HepG2 (cell line): ENCODE data around the gene PCGF2. TPM values are rescaled to one million over a fixed set of nuclear protein-coding genes. Genes with fewer than 3 reads are reported as not detected.

ENCODE experiments used
- AHR ChIP-seq: IDR thresholded peaks from 2 replicates; pipeline ENCODE4 v1.6.1; 2018; ENCODE audit warnings: missing genetic modification reagents, missing compliant biosample characterization
- ARHGAP35 ChIP-seq: sonication (generic); formaldehyde crosslinking; IDR thresholded peaks from 2 replicates; pipeline ENCODE4 v1.9.0; 2022; ENCODE audit warnings: mild to moderate bottlenecking, inconsistent platforms, moderate library complexity, missing genetic modification reagents, borderline replicate concordance
- EEA1 ChIP-seq: sonication (generic); formaldehyde crosslinking; IDR thresholded peaks from 2 replicates; pipeline ENCODE4 v1.5.1; 2020; ENCODE audit warnings: mild to moderate bottlenecking, missing genetic modification reagents, borderline replicate concordance
- EED ChIP-seq: sonication (generic); formaldehyde crosslinking; IDR thresholded peaks from 2 replicates; pipeline ENCODE4 v1.5.0; 2020; ENCODE audit warnings: mild to moderate bottlenecking, missing genetic modification reagents
- GPN1 ChIP-seq: sonication (generic); formaldehyde crosslinking; IDR thresholded peaks from 2 replicates; pipeline ENCODE4 v1.5.1; 2020; ENCODE audit warnings: missing genetic modification reagents, borderline replicate concordance
- HNRNPUL1 ChIP-seq: fragments of 200-400 bp; formaldehyde crosslinking; IDR thresholded peaks from 2 replicates; pipeline ENCODE4 v1.6.1; 2017; ENCODE audit warnings: low read depth, mild to moderate bottlenecking, low read length, moderate library complexity
- KDM5B ChIP-seq: sonication (generic); formaldehyde crosslinking; IDR thresholded peaks from 2 replicates; pipeline ENCODE4 v1.4.0; 2020; ENCODE audit warnings: missing genetic modification reagents, mild to moderate bottlenecking, borderline replicate concordance
- PBX2 ChIP-seq: IDR thresholded peaks from 2 replicates; pipeline ENCODE4 v1.6.1; 2016; ENCODE audit warnings: control low read depth
- PITX1 ChIP-seq: sonication (generic); formaldehyde crosslinking; IDR thresholded peaks from 2 replicates; pipeline ENCODE4 v1.5.1; 2020; ENCODE audit warnings: mild to moderate bottlenecking, missing genetic modification reagents
- SAP130 ChIP-seq: IDR thresholded peaks from 2 replicates; pipeline ENCODE4 v1.6.1; 2016; ENCODE audit warnings: low read depth
- TBX3 ChIP-seq: fragments of 450-650 bp; IDR thresholded peaks from 2 replicates; pipeline ENCODE4 v1.6.1; 2017; ENCODE audit warnings: antibody characterized with exemption, mild to moderate bottlenecking, inconsistent platforms, borderline replicate concordance
- TGIF2 ChIP-seq: IDR thresholded peaks from 2 replicates; pipeline ENCODE4 v1.6.1; 2016; ENCODE audit warnings: control low read depth, missing compliant biosample characterization
- ZBTB3 ChIP-seq: sonication (generic); formaldehyde crosslinking; IDR thresholded peaks from 2 replicates; pipeline ENCODE4 v1.4.0; 2020; ENCODE audit warnings: low read depth, mild to moderate bottlenecking, moderate library complexity, missing genetic modification reagents, borderline replicate concordance
- ZBTB49 ChIP-seq: sonication (generic); formaldehyde crosslinking; IDR thresholded peaks from 2 replicates; pipeline ENCODE4 v1.4.0; 2020; ENCODE audit warnings: missing genetic modification reagents, borderline replicate concordance
- ZNF20 ChIP-seq: sonication (generic); formaldehyde crosslinking; IDR thresholded peaks from 2 replicates; pipeline ENCODE4 v1.4.0; 2020; ENCODE audit warnings: mild to moderate bottlenecking, moderate library complexity, missing genetic modification reagents
- ZNF879 ChIP-seq: sonication (generic); formaldehyde crosslinking; IDR thresholded peaks from 2 replicates; pipeline ENCODE4 v1.8.1; 2023; ENCODE audit warnings: missing genetic modification reagents
- polyA plus RNA-seq, 8 experiments: library from polyadenylated mRNA; depleted of rRNA in 3 of 8; stranded (reverse) in 7 of 8; unstranded in 1 of 8; fragments of >200 nt; fragmentation: Illumina TruSeq in 4 of 8; extraction: Trizol in 4 of 8; gene quantifications; 2 replicates each; pipeline versions ENCODE4 v1.2.1 to v1.2.3, GENCODE V29; 2011 to 2016; ENCODE audit warnings: low read depth in 4 of 8, missing spikeins in 1 of 8, mixed read lengths in 1 of 8; ENCODE audit not compliant: insufficient read depth in 1 of 8
- total RNA-seq, 5 experiments: library from RNA; depleted of rRNA; stranded (reverse); fragments of >200 nt; fragmentation: Illumina TruSeq; extraction: Trizol; gene quantifications; 2 replicates each; pipeline ENCODE4 v1.2.3, GENCODE V29; 2016; ENCODE audit warnings: low read depth in 1 of 5
- TF ChIP-seq, protein P1 (sequence below): sonication (generic); formaldehyde crosslinking; IDR thresholded peaks from 2 replicates; pipeline ENCODE4 v1.9.0; 2021; ENCODE audit warnings: missing genetic modification reagents, borderline replicate concordance
- TF ChIP-seq, protein P2 (sequence below): sonication (generic); formaldehyde crosslinking; IDR thresholded peaks from 2 replicates; pipeline ENCODE4 v1.8.1; 2023; ENCODE audit warnings: mild to moderate bottlenecking, missing genetic modification reagents, borderline replicate concordance
- TF ChIP-seq, protein P3 (sequence below): conservative IDR thresholded peaks from 2 replicates; pipeline ENCODE4 v1.6.1; 2018; ENCODE audit warnings: missing genetic modification reagents

The PCGF2 gene
- total and polyA plus RNA-seq, 2 of the 13 experiments (the other 11 are each of a cell fraction or from before 2014, with no cell fraction given): 11.6 to 29.4 TPM

DNA sequence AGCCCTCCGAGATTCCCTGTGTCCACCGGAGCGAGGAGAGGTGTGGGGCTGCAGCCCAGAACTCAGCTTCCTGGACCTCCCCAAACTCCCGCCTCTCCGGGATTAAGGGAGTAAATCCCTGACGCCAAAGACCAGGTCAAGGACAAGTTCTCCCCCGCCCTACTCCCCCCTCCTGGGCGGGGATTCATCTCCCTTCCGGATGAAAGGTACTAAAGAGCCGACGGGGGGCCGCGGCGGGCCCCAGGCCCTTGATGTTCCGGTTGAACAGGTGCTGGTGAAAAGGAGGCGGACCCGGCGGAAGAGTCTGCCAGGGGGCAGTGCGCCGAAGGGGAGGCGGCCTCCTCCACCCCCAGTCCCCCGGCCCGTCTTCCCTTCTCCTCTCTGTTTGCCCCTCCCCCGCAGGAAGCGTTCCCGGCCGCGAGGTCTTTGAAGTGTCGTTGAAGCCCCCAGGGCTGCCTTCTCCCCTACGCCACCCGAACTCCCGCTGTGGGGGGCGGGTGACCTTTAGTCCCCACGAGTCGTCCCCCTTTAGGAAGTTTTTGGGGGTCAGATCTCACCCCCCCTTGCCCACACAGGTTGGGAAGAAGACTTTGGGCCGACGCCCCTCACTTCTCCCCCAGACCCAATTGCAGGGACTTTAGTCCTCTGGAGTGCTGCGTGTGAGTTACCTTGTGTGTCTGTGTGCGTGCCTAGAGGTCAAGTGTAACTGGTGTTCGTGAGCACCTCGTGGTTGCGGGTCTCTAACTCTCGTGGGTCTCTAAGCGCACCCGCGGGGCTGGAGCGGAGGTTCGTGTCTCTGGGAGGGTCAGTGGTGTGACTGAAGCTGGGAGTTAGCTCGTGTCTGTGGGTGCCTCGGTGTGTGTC, 44.2 kb downstream of the PCGF2 start (continued):
- 0 out of 2 replicates have a peak, but pooled peaks have one; percentile 24 for TF ChIP-seq ZBTB49
- TF ChIP-seq HNRNPUL1: no peak
- peak; percentile 95 for TF ChIP-seq TBX3
- peak; percentile 99 for TF ChIP-seq SAP130 (CRISPR knock-in tag)
- TF ChIP-seq EED: no peak
- peak; percentile 81; the same call in 1 of the 2 replicates for TF ChIP-seq EEA1
- no peak for TF ChIP-seq GPN1 (CRISPR knock-in tag)
- TF ChIP-seq PBX2 (CRISPR knock-in tag): no peak; the same call in 1 of the 2 replicates
- no peak; the same call in 1 of the 2 replicates for TF ChIP-seq AHR (CRISPR knock-in tag)
- no peak; the same call in 1 of the 2 replicates for TF ChIP-seq ARHGAP35 (CRISPR knock-in tag)
- peak; percentile 76; the same call in 1 of the 2 replicates for TF ChIP-seq ZNF20 (CRISPR knock-in tag)
- TF ChIP-seq, protein P1, sequence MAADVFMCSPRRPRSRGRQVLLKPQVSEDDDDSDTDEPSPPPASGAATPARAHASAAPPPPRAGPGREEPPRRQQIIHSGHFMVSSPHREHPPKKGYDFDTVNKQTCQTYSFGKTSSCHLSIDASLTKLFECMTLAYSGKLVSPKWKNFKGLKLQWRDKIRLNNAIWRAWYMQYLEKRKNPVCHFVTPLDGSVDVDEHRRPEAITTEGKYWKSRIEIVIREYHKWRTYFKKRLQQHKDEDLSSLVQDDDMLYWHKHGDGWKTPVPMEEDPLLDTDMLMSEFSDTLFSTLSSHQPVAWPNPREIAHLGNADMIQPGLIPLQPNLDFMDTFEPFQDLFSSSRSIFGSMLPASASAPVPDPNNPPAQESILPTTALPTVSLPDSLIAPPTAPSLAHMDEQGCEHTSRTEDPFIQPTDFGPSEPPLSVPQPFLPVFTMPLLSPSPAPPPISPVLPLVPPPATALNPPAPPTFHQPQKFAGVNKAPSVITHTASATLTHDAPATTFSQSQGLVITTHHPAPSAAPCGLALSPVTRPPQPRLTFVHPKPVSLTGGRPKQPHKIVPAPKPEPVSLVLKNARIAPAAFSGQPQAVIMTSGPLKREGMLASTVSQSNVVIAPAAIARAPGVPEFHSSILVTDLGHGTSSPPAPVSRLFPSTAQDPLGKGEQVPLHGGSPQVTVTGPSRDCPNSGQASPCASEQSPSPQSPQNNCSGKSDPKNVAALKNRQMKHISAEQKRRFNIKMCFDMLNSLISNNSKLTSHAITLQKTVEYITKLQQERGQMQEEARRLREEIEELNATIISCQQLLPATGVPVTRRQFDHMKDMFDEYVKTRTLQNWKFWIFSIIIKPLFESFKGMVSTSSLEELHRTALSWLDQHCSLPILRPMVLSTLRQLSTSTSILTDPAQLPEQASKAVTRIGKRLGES: no peak
- TF ChIP-seq, protein P2, sequence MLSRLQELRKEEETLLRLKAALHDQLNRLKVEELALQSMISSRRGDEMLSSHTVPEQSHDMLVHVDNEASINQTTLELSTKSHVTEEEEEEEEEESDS: peak; percentile 78; the same call in 1 of the 2 replicates
- peak; percentile 82; the same call in 1 of the 2 replicates for TF ChIP-seq TGIF2 (CRISPR knock-in tag)
- peak; percentile 89 for TF ChIP-seq KDM5B (CRISPR knock-in tag)
- TF ChIP-seq ZBTB3 (CRISPR knock-in tag): peak; percentile 95
- TF ChIP-seq, protein P3, sequence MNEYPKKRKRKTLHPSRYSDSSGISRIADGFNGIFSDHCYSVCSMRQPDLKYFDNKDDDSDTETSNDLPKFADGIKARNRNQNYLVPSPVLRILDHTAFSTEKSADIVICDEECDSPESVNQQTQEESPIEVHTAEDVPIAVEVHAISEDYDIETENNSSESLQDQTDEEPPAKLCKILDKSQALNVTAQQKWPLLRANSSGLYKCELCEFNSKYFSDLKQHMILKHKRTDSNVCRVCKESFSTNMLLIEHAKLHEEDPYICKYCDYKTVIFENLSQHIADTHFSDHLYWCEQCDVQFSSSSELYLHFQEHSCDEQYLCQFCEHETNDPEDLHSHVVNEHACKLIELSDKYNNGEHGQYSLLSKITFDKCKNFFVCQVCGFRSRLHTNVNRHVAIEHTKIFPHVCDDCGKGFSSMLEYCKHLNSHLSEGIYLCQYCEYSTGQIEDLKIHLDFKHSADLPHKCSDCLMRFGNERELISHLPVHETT (CRISPR knock-in tag): peak; percentile 99
- TF ChIP-seq PITX1 (CRISPR knock-in tag): peak; percentile 100
- peak; percentile 64; the same call in 1 of the 2 replicates for TF ChIP-seq ZNF879 (CRISPR knock-in tag)
